NCI-H2171 (cell line): Measurements from ENCODE around the gene FAM174C.

ENCODE experiments used
- DNase-seq: peaks from one replicate; lab custom pipeline; 2025; lab: John Stamatoyannopoulos, UW

The FAM174C gene

DNA sequence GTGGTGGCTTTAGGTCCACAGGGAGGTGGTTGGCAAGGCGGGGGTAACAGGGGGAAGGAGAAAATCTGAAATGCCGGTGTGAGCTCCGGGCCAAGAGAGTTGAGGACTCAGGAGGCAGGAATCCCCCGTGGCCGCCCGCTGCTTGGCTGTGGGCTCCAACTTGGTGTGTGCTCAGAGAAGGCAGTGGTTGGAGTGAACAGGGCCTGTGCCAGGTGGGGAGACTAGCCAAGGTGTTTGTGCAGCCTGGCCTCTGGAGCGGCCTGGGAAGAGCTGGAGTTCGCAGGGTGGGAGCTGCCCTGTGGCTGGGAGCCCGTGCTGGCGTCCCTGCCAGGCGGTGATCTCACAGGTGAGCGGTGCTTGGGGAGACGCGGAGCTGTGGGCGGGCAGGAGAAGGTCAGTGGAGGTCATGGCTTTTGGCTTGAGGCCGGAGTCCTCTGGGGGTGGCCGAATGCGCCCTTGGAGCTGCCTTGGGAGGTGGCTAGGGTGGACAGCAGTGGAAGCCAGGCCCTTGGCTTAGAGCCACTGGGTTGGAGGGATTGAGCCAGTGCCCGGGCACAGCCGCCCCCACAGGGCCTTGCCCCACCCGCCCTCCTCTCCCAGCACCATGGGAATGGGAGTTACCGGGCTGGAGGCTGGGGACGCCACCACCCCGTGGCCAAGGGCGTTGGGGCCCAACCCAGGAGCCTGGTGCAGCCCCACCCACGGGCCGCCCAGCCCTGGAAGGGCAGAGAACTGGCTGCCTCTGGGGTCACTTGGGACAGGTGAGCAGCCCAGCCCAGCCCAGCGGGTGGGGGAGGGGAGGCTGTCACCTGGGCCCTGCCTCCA lies 13.3 kb upstream of the FAM174C start:
- no peak for DNase-seq

DNA sequence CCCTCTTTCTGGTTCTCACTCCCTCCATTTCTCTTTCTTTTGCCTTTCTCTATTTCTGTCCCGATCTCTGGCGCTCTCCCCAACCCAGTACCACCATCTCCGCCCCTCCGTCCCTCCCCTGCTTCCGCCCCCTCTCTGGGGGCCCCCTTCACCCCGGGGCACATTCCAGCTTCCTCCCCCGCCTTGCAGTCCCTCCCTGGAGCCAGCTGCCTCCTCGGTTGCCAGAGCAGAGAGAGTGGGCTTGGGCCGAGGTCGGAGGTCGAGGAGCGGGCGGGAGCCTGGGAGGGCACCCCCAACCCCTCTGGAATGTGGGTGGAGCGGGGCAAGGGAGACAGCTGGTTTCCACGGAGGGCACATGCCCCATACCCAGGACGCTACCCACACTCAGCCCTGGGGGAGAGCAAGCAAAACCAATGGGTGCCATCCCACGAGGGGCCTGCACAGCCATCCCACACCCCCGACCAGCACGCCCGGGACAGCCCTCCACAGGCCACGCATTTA lies 12.7 kb upstream of the FAM174C start:
- no peak for DNase-seq

DNA sequence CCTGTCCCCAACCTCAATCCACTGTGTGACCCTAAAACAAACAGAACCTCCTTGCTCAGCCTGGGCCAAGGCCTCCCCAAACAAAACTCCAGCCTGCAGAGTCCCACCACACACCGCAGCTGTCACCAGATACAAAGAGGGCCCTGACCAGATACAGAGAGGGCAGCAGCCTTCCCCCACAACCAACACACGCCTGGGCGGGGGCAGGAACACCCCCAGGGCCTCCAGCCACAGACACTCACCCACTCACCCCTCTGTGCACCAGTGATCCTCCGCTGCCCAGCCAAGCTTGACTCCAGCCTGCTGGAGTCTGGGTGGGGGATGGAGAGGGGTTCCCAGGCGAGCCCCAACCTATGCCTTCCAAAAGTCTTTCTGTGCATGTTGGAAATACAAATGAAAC lies 12.1 kb upstream of the FAM174C start:
- no peak for DNase-seq

DNA sequence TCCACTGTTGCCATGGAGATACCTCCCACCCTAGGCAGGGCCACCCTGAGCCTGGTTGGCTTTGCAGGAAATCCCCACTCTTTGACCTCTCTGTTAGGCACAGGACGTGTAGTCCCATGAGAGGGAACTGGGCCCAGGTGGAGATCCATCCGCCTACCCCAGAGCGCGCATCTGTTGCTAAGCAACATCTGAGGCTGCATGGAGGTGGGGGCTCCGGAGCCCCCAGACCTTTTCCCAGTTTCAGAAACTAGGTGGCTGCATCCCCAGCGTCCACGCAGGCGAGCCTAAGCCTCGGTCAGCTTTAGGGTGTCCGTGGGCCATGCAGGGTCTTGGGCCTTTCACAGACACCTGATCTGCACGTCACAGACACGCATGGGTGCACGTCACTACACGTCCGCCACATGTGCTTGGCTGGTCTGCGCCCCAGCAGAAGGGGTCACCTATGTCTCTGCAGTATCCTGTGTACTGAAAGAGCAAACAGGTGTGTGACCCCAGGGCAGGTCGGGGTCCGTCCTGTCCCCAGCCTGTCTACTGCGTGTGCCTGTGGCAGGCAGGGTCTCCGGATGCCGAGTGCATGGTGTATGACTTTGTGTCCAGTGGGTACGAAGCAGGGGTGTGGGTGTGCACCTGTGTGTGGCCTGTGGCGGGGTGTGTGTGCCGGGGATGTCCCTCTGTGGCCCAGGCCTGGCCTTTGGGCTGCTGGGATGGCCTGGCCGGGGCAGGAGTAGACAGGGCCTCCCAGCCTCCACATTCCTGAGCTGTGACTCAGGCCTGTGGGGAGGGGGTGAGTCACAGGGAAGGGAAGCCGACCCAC lies 10.3 kb upstream of the FAM174C start:
- DNase-seq = no peak

DNA sequence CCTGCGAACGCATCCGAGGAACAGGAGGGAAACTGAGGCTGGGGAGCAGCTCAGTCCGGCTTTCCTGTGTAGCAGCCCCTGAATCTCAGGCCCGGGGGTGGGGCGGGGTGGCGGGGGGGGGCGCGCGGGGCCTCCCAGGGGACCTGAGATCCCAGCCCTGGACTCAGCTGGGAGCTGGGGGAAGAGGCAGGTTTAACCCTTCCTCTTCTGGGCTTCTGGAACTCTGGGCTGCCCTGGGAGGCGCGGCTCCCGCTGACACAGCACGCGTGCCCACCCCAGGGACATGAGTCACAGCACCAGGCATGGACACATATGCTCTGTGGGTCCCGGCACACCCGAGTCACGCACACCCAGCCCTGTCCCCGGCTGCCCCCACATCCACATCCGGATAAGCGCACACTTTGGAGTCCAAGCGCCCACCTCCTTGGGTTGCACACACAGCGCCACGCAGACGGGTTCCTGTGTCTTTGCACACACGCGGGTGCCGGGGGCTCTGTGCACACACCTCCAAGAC lies 9.7 kb upstream of the FAM174C start:
- no peak for DNase-seq

DNA sequence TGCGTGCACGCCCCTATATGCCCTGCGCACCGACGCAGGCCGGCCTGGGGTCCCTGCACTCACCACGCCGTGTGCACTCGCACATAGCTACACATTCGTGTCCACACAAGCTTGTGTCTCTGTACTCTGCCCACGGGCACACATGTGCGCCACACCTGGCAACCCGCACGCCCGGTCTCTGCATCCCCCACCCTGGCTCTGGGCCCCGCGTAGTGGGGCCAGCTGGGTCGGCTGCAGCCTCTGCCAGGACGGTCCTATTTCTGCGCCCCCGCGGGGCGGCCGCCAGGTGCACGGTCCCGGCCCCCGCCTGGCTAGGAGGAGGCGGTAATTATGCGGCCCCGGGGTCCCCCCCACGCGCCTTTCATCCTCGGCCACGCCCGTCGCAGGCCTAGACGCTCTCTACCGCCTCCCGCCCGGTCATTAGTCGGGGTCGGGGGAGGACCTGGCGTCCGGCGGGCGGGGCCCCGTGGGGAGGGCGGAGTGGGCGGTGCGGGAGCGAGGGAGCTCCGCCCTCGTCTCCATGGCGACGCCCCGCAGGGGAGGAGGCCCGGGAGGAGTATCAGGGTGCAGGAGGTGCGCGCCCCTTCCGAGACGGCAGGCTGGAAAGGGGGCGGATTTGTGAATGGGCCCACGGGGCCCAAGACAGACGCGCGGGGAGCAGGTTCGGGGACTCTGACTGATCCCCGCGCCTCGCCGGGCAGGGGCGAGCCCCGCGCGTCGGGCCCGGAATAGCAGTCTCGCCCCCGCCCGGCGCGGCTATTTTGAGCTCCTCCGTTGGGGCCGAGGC lies 9.0 kb upstream of the FAM174C start:
- no peak for DNase-seq

DNA sequence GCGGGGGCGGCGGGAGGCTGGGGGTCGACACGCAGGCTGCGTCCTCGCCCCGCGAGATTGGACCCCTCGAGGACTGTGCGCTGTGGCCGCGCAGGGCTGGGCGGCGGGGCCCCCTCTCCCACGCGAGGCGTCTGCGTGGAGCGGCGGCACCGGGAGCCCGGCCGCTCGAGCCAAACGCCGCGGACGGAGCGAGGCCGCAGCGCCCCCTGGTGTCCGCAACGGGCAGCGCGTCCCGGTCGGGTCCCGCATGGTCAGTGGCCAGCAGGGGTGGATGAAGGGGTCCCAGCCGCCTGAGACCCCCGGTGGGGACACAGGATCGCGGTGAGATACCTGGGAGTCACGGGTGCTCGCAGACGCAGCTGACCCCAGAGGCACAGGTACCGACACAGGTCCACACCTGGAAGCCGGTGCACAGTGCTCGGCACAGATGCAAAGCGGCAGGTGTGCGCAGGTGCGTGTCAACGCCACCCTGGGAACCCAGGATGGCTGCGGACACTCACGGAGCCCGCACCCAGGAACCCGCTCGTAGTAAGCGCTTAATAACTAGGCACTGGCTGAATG lies 8.3 kb upstream of the FAM174C start:
- no peak for DNase-seq

DNA sequence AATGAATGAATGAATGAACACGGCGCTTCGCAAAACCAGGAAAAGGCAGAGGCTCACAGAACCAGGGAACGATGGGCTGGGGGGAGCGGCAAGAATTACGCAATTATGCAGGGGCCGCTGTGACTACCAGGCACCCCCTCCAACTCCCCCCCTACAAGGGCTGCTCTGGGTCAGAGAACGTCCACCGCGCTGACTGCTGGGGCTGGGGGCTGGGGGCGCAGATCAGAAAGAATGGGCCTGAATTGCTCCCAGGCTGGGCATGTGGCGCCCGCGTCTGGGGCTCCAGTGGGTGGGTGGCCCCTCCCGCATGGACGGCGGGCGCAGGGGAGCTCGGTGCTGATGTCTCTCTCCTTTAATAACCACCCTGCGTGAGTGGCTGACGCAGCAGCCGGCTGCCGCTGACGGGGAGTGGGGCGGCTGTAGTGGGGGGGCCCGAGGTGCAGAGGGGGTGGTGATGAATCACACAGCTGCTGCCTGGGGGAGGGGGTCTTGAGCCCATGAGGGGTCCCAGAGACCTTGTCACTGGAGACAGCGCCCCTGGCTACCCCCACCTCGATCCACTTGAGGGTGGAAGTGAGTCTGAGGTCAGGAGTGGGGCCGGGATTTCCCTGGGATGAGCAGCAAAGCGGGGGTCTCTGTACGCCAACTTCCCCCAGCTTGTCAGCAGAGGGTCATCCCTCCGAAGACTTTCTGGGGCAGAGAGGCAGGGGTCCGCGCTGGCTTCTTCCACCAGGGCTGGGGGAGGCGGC lies 7.7 kb upstream of the FAM174C start:
- DNase-seq = no peak

DNA sequence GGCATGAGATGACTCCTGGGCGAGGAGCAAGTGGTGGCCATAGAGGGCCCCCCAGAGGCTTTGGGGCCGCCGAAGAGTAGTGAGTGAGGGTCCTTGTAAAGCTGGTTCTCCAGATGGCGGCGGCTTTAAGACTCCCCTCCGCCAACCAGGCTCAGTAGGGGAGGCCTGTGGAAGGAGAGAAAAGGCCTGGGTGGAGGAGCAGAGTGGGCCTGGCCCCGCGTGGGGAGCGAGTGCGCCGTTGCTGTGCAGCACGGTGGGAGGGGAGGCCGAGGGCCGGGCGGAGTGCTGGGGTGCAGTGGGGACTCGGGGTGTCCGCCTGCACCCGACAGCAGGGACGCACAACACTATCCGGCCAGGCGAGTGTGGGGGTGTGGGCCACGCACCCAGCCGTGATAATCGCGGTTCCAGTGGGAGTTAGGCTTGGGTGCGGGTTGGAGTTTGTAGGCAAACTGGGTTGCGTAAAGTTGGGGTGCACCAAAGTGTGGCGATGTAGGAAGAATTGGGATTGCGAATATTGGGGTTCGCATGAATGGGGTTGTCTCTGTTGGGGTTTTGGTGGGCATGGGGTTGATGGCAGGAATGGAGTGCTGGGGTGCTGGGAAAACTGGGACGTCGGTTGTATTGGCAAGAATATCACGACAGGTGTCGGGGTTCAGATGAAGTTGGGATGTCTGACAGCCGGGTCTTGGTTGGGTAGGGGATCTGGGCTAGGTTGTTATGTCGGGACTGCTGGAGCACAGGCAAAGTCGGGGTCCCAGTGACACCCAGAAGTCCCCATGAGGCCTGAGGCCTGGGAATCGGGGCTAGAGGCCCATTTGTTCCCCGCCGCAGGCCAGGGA lies 6.9 kb upstream of the FAM174C start:
- DNase-seq = no peak

DNA sequence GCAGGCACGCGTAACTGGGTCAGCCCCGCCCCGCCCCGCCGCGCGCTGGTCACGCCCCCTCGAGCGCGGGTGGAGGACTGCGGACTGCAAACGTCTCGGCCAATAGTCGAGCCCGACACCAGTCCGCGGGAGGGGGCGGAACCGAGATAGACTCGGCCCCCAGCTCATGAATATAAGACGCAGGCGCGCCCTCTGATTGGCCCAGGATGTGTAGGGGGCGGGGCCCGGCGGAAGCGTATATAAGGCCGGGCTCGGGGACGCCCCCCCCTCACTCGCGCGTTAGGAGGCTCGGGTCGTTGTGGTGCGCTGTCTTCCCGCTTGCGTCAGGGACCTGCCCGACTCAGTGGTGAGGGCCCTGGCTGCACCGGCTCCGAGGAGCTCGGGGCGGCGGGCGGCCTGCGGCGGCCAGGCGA lies 6.3 kb upstream of the FAM174C start, which contains the start of gene CIRBP:
Gene CIRBP (plus strand): TSS at position 268 of the 413 bp plus-strand sequence. CDS start 1,602 bp downstream, outside the sequence.
- peak; percentile 99 for DNase-seq

DNA sequence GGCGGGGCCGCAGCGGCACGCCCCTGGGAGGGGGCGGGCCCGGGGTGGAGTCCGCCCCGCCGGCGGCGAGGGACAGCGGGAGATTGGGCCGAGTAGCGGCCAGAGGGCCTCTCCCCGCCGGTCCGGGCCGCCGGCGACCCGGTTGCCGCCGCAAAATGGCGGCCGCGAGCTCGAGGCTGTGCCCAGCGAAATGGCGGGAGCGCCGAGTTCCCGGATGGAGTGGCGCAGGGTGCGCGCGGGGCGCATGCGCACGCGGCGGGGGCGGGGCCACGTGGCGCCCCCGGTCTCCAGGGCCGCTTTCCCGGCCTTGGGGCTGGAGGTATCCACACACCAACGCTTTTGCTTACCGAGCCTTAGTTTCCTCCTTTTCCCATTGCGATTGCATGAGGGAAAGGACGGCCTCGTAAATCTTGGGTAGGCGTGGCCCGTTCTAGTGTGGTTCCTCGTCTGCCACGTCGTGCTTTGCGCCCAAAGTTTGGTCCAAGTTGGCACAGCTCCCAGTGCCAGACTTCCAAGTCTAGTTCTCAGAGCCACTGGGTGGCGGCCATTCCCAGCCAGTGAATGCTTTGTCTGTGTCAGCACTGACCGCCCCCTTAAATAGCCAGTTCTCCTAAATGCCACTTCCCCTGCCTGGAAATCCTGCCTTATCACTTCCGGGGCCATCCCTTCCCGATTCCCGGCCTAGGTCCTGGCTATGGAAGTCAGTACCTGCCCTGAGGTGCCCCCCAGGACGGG lies 5.7 kb upstream of the FAM174C start:
- DNase-seq = peak; percentile 88

DNA sequence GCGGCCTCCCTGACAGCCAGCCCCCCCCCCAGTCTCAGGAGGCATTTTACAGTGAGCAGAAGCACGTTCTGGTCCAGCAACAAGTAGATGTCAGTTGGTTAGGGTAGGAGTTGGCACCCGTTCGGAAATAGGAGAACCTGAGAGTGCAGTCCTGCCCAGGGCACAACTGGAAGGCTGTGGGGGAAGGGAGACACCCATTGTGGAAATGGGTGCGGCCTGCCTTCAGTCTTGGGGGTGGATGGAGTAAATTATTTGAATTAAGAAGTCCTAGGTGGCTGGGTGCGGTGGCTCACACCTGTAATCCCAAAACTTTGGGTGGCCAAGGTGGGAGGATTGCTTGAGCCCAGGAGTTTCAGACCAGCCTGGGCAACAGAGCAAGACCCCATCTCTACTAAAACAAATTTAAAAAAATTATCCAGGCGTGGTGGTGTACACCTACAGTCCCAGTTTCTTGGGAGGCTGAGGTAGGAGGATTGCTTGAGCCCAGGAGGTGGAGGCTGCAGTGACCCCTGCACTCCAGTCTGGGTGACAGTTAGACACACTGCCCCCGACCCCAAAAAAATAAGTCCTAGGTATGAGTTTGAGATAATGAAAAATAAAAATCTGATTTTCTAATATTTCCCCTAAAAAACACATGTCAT lies 5.0 kb upstream of the FAM174C start:
- DNase-seq = no peak

DNA sequence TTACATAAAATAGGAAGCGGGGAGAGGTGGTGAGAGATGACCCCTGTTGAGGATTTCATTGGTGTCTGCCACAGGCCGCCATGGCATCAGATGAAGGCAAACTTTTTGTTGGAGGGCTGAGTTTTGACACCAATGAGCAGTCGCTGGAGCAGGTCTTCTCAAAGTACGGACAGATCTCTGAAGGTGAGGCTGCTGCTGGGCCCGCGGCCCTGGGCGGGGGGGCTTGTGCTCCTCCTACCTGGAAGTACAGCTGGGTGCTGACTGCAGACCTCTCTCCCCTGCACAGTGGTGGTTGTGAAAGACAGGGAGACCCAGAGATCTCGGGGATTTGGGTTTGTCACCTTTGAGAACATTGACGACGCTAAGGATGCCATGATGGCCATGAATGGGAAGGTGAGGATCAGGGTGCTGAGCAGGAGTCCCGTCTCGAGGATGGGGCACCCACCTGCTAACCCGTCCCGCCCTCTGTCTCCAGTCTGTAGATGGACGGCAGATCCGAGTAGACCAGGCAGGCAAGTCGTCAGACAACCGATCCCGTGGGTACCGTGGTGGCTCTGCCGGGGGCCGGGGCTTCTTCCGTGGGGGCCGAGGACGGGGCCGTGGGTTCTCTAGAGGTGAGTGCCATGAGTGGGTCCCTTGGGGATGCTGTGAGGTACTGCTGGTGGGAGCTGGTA lies 4.3 kb upstream of the FAM174C start:
- DNase-seq = no peak

DNA sequence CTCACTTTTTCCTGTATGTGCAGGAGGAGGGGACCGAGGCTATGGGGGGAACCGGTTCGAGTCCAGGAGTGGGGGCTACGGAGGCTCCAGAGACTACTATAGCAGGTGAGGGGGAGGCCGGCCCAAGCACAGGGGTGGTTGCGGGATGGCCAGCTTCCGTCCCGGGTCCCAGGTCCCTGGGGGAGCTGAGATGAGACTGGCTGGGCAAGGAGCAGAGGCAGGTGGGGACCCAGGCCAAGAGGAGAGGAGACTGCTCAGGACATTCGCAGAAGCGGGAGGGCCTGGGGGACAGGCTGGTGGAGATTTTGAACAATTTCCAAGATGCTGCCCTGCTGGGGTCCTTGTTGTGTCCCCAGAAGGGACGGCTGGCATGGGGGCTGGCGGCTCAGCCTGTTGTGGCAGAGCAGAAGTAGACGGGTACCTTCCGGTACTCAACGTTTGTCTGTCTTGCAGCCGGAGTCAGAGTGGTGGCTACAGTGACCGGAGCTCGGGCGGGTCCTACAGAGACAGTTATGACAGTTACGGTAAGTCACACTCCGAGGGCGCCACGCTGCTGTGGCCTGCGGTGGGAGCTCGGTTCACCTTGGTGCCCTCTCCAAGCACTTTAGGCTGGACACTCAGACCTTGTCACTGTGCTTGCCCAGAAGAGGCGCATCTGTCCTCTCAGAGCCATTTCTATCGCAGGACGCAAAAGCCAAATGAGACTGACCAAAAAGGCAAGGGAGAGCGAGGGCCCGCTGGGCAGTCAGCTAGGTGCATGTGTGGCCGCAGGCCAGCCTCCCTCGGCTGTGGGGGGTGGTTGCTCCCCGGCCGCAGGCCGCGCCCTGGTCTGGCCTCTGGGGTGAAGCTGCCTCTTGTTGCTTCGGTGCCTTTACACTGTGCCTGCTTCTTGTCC lies 3.6 kb upstream of the FAM174C start:
- no peak for DNase-seq

DNA sequence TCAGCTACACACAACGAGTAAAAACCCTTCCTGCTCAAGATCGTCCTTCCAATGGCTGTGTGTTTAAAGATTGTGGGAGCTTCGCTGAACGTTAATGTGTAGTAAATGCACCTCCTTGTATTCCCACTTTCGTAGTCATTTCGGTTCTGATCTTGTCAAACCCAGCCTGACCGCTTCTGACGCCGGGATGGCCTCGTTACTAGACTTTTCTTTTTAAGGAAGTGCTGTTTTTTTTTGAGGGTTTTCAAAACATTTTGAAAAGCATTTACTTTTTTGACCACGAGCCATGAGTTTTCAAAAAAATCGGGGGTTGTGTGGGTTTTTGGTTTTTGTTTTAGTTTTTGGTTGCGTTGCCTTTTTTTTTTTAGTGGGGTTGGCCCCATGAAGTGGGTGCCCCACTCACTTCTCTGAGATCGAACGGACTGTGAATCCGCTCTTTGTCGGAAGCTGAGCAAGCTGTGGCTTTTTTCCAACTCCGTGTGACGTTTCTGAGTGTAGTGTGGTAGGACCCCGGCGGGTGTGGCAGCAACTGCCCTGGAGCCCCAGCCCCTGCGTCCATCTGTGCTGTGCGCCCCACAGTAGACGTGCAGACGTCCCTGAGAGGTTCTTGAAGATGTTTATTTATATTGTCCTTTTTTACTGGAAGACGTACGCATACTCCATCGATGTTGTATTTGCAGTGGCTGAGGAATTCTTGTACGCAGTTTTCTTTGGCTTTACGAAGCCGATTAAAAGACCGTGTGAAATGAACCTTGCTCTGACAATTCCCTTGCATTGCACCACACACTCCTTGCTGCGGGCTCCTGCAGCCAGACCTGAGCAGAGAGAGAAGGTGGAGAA lies 2.7 kb upstream of the FAM174C start:
- DNase-seq = no peak
